HEK293 (cell line): Measurements from ENCODE around the gene KLHL12.

Source experiments
- CTCF ChIP-seq: fragments of 450-650 bp; formaldehyde crosslinking; IDR thresholded peaks from 2 replicates; pipeline ENCODE4 v1.5.1; 2016; ENCODE audit warnings: missing biosample characterization, missing genetic modification characterization
- REPIN1 ChIP-seq: fragments of 450-650 bp; formaldehyde crosslinking; IDR thresholded peaks from 2 replicates; pipeline ENCODE4 v1.5.1; 2017; ENCODE audit warnings: missing biosample characterization, missing genetic modification characterization, low read depth
- ZFP3 ChIP-seq: fragments of 450-650 bp; formaldehyde crosslinking; IDR thresholded peaks from 2 replicates; pipeline ENCODE4 v1.5.1; 2016; ENCODE audit warnings: low read depth, missing biosample characterization, missing genetic modification characterization
- ZNF121 ChIP-seq: fragments of 450-650 bp; formaldehyde crosslinking; IDR thresholded peaks from 2 replicates; pipeline ENCODE4 v1.5.1; 2016; ENCODE audit warnings: missing biosample characterization, missing genetic modification characterization
- ZNF140 ChIP-seq: fragments of 450-650 bp; formaldehyde crosslinking; IDR thresholded peaks from 2 replicates; pipeline ENCODE4 v1.5.1; 2016; ENCODE audit warnings: missing biosample characterization, missing genetic modification characterization
- ZNF174 ChIP-seq: fragments of 450-650 bp; formaldehyde crosslinking; IDR thresholded peaks from 2 replicates; pipeline ENCODE4 v1.5.0; 2017; ENCODE audit warnings: missing biosample characterization, mild to moderate bottlenecking, missing genetic modification characterization
- ZNF544 ChIP-seq: fragments of 450-650 bp; formaldehyde crosslinking; IDR thresholded peaks from 2 replicates; pipeline ENCODE4 v1.5.0; 2017; ENCODE audit warnings: missing biosample characterization, missing genetic modification characterization
- ZNF610 ChIP-seq: fragments of 450-650 bp; formaldehyde crosslinking; IDR thresholded peaks from 2 replicates; pipeline ENCODE4 v1.5.1; 2016; ENCODE audit warnings: missing biosample characterization, missing genetic modification characterization, borderline replicate concordance

GRCh38 chr1:202844935-202845334 is 82.1 kb downstream of the KLHL12 start:
- TF ChIP-seq CTCF (tag by site-specific recombination) (no peak), REPIN1 (no peak), ZNF610 (no peak), ZNF174 (tag by site-specific recombination) (no peak), ZNF121 (no peak), ZNF544 (tag by site-specific recombination) (no peak), ZNF140 (no peak), ZFP3 (tag by site-specific recombination) (no peak)
